Lung (tissue), 12 donors: ENCODE data around the gene HMGCS2. TPM values are rescaled to one million over a fixed set of nuclear protein-coding genes. Genes with fewer than 3 reads are reported as not detected.

Experiments used
- ATAC-seq: fragments of 200-7000 bp; cut with Tn5 transposase; one replicate; pipeline ENCODE4 v1.9.1; 2020; ENCODE audit warnings: moderate number of reproducible peaks; ENCODE audit not compliant: insufficient read depth, low FRiP score
- DNase-seq, 3 donors: peaks; one replicate each; pipeline ENCODE4 v3.0.0-alpha.2; 2013 to 2017
- H3K27ac ChIP-seq, 2 donors: one replicate each; pipeline ENCODE4 v1.5.1; 2013; ENCODE audit warnings: mild to moderate bottlenecking in 2 of 2, moderate library complexity in 2 of 2, control low read depth in 1 of 2, inconsistent platforms in 1 of 2, low read depth in 1 of 2, low read length in 1 of 2
- H3K27me3 ChIP-seq, 3 donors: one replicate each; pipeline ENCODE4 v1.5.1; 2013; ENCODE audit warnings: low read length in 2 of 3; ENCODE audit not compliant: control insufficient read depth in 3 of 3, insufficient read depth in 3 of 3
- H3K36me3 ChIP-seq, 4 donors: one replicate each; pipeline ENCODE4 v1.5.1; 2013; ENCODE audit warnings: low read length in 4 of 4, mild to moderate bottlenecking in 1 of 4, moderate library complexity in 1 of 4; ENCODE audit not compliant: control insufficient read depth in 4 of 4, insufficient read depth in 4 of 4
- H3K4me1 ChIP-seq, 5 donors: one replicate each; pipeline ENCODE4 v1.5.1; 2013; ENCODE audit warnings: low read length in 5 of 5, mild to moderate bottlenecking in 2 of 5, moderate library complexity in 1 of 5; ENCODE audit not compliant: control insufficient read depth in 5 of 5, insufficient read depth in 5 of 5
- H3K4me3 ChIP-seq: one replicate; pipeline ENCODE4 v1.5.1; 2013; ENCODE audit warnings: mild to moderate bottlenecking, control low read depth, moderate library complexity
- H3K9ac ChIP-seq, 2 donors: one replicate each; pipeline ENCODE4 v1.5.1; 2013; ENCODE audit warnings: low read length in 2 of 2, control low read depth in 1 of 2; ENCODE audit not compliant: insufficient read depth in 1 of 2
- H3K9me3 ChIP-seq, 4 donors: one replicate each; pipeline ENCODE4 v1.5.1; 2013; ENCODE audit warnings: low read length in 3 of 4, mild to moderate bottlenecking in 1 of 4, moderate library complexity in 1 of 4; ENCODE audit not compliant: control insufficient read depth in 4 of 4, insufficient read depth in 3 of 4
- WGBS, 2 donors: extraction: QIAGEN DNeasy Blood & Tissue Kit; methylation state at CpG; one replicate each; pipeline ENCODE4 v1.1.7; 2013; 5-methylcytosine and 5-hydroxymethylcytosine counted together
- polyA plus RNA-seq, 2 donors: library from polyadenylated mRNA; stranded (reverse); fragments of 200-250 nt; gene quantifications; one replicate each; pipeline ENCODE4 v1.2.1, GENCODE V29; 2013
- total RNA-seq, 2 donors: library from RNA; depleted of rRNA in 1 of 2; stranded (reverse); fragments of >200 nt in 1 of 2; gene quantifications; one replicate each; pipeline ENCODE4 v1.2.1, GENCODE V29; 2014 to 2021
- TF ChIP-seq, protein P1 (sequence below): IDR thresholded peaks from 2 replicates; pipeline ENCODE4 v1.5.1; 2012; ENCODE audit warnings: mild to moderate bottlenecking; ENCODE audit errors: control extremely low read depth, extremely low read depth
- donor health status: control.
- donor health status: control.
- donor health status: Bipolar disorder and iron deficiency.
- donor health status: healthy.
- donor health status: DM: yes; HTN: yes; CAD: no.

Gene HMGCS2
- total and polyA plus RNA-seq, 4 donors, result 0.28 to 4.2 (median 0.52) TPM; not detected in 1

DNA sequence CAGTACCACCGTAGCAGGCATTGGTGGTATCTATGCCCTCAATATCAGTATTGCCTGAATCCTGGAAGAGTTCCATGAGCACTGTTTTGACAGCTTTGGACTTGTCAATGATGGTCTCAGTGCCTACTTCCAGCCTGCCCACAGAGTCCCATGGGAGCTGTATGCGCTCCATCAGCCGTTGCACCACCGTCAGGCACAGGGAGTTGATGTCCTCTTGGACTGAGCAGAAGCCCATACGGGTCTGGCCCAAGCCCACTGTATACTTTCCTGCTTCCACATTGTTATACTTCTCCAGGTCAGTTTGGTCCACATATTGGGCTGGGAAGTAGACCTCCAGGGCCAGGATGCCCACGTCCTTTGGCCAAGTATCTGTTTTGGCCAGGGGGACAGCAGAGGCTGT lies 4.5 kb downstream of the HMGCS2 start:
- H3K9ac ChIP-seq, result no peak overlapping the region
- H3K27ac ChIP-seq, result no peak overlapping the region
- ATAC-seq (no peak), DNase-seq (no peak)
- TF ChIP-seq, protein P1, sequence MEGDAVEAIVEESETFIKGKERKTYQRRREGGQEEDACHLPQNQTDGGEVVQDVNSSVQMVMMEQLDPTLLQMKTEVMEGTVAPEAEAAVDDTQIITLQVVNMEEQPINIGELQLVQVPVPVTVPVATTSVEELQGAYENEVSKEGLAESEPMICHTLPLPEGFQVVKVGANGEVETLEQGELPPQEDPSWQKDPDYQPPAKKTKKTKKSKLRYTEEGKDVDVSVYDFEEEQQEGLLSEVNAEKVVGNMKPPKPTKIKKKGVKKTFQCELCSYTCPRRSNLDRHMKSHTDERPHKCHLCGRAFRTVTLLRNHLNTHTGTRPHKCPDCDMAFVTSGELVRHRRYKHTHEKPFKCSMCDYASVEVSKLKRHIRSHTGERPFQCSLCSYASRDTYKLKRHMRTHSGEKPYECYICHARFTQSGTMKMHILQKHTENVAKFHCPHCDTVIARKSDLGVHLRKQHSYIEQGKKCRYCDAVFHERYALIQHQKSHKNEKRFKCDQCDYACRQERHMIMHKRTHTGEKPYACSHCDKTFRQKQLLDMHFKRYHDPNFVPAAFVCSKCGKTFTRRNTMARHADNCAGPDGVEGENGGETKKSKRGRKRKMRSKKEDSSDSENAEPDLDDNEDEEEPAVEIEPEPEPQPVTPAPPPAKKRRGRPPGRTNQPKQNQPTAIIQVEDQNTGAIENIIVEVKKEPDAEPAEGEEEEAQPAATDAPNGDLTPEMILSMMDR, result no peak
- no peaks in the 10 kb centered on the region for H3K36me3 ChIP-seq
- H3K4me1 ChIP-seq, result peaks cover 2 to 21% (median 7%) of the 10 kb centered on the region in 5 donors
- WGBS, 2 donors, result 90 to 93% methylated on average over 6 of the region's 6 CpGs
- H3K9me3 ChIP-seq, result peaks cover 0 to 4% (median 0%) of the 10 kb centered on the region in 4 donors
- no peaks in the 10 kb centered on the region for H3K27me3 ChIP-seq
- no peak overlapping the region for H3K4me3 ChIP-seq

DNA sequence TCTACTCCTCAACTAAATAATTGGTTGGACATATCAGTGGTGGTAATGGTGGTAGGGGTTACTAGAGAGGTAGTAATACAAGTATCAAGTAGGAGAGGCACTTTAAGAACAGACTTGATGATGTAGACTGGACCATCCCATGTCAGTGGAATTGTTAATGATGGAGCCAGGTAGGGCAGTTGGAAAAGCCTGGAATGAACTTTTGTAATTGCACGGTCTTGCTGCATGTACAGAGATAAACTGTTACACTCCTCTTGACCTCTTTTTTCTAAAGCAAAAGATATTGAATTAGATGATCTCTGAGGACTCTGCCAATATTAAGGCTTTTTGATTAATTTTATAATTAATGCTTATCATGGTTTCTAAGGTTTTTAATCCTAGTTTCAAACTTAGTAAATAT lies 5.8 kb downstream of the HMGCS2 start:
- DNase-seq, result no peak
- H3K4me1 ChIP-seq, result peaks cover 0 to 16% (median 6%) of the 10 kb centered on the region in 5 donors
- H3K27ac ChIP-seq, result no peak overlapping the region
- H3K36me3 ChIP-seq, result no peaks in the 10 kb centered on the region
- WGBS, 2 donors, result 79 to 91% methylated on average over 1 of the region's 1 CpG
- H3K4me3 ChIP-seq, result no peak overlapping the region
- no peaks in the 10 kb centered on the region for H3K27me3 ChIP-seq
- no peak overlapping the region for H3K9ac ChIP-seq
- no peak for ATAC-seq
- TF ChIP-seq, protein P1, result no peak
- peaks cover 0 to 4% (median 0%) of the 10 kb centered on the region in 4 donors for H3K9me3 ChIP-seq

DNA sequence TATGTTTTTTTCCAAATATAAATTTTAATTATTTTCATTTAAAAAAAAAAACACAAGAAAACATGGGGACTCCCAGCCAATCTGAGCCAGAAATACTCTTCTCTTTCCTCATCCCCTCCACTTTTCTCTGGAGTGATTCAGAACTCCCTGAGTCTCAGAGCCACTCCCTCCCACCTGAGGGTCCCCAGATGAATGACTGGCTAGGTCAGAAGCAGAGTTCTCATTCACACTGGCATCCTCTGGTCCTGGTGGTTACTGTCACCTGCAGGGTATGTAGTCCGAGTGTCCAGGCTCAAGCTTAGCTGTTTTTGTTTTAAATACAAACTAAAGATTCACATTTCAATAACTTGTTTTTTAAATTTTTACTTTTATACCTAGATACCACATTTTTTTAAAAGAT lies 6.3 kb downstream of the HMGCS2 start:
- Histone ChIP-seq H3K9ac (no peak overlapping the region), H3K36me3 (no peaks in the 10 kb centered on the region), H3K4me3 (no peak overlapping the region), H3K4me1 (peaks cover 0 to 16% (median 3%) of the 10 kb centered on the region in 5 donors), H3K9me3 (peaks cover 0 to 4% (median 0%) of the 10 kb centered on the region in 4 donors), H3K27me3 (no peaks in the 10 kb centered on the region), H3K27ac (no peak overlapping the region)
- TF ChIP-seq, protein P1, result no peak
- 85% methylated on average over 1 of the region's 1 CpG for WGBS, 2 donors
- DNase-seq (no peak), ATAC-seq (no peak)

DNA sequence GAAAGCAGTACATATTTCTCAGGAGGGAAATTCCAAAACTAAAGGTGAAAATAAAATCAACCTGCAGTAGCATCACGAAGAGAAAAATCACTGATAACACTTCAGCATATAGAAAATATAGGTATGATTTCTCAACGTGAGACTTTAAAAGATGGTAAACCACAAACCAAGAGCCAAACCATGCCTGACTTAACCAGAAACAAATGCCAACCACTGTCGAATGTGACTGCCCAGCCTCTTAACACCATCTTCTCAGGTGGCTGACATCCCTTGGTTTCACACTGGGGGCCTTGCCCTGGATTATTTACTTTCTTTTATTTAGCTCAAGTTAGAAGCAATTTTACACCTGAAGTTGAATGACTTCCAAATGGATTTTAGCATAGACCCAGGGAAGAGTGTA lies 10.1 kb downstream of the HMGCS2 start:
- DNase-seq (no peak), ATAC-seq (no peak)
- Histone ChIP-seq H3K4me3 (no peak overlapping the region), H3K9me3 (no peaks in the 10 kb centered on the region), H3K9ac (no peak overlapping the region), H3K27me3 (no peaks in the 10 kb centered on the region), H3K27ac (no peak overlapping the region), H3K36me3 (no peaks in the 10 kb centered on the region), H3K4me1 (peaks cover 0 to 4% (median 0%) of the 10 kb centered on the region in 5 donors)
- 67 to 72% methylated on average over 3 of the region's 3 CpGs for WGBS, 2 donors
- TF ChIP-seq, protein P1, result no peak
